ENCODE data around the gene PPARGC1A. TPM values are rescaled to one million over a fixed set of nuclear protein-coding genes. Genes with fewer than 3 reads are reported as not detected.

PPARGC1A gene
- total RNA-seq, 1 experiment from 2014 or later = 0.98 TPM

- no peak for DNase-seq (ENCODE audit: low read depth)
Measured at GRCh38 chr4:23775694-23776093, 114.2 kb downstream of the PPARGC1A start.

GRCh38 chr4:23774909-23775308 is 114.9 kb downstream of the PPARGC1A start:
- DNase-seq (ENCODE audit: low read depth) = no peak

GRCh38 chr4:23773884-23774636 is 115.8 kb downstream of the PPARGC1A start:
- no peak for DNase-seq (ENCODE audit: low read depth)

GRCh38 chr4:23770011-23770410 is 119.8 kb downstream of the PPARGC1A start:
- DNase-seq (ENCODE audit: low read depth) = no peak

- no peak for DNase-seq (ENCODE audit: low read depth)
Measured at GRCh38 chr4:23769406-23769805, 120.4 kb downstream of the PPARGC1A start.

GRCh38 chr4:23768541-23768940 is 121.3 kb downstream of the PPARGC1A start:
- no peak for DNase-seq (ENCODE audit: low read depth)

- peak; percentile 5 for DNase-seq (ENCODE audit: low read depth)
Measured at GRCh38 chr4:23766344-23766743, 123.5 kb downstream of the PPARGC1A start.

GRCh38 chr4:23763559-23763958 is 126.3 kb downstream of the PPARGC1A start:
- no peak for DNase-seq (ENCODE audit: low read depth)

- no peak for DNase-seq (ENCODE audit: low read depth)
Measured at GRCh38 chr4:23762551-23762950, 127.3 kb downstream of the PPARGC1A start.

GRCh38 chr4:23759066-23759465 is 130.8 kb downstream of the PPARGC1A start:
- no peak for DNase-seq (ENCODE audit: low read depth)

- no peak for DNase-seq (ENCODE audit: low read depth)
Measured at GRCh38 chr4:23754688-23755087, 135.2 kb downstream of the PPARGC1A start.

- no peak for DNase-seq (ENCODE audit: low read depth)
Measured at GRCh38 chr4:23750125-23750524, 139.7 kb downstream of the PPARGC1A start.

- DNase-seq (ENCODE audit: low read depth) = no peak
Measured at GRCh38 chr4:23747281-23747735, 142.5 kb downstream of the PPARGC1A start.

GRCh38 chr4:23746672-23747071 is 143.2 kb downstream of the PPARGC1A start:
- DNase-seq (ENCODE audit: low read depth) = no peak

GRCh38 chr4:23746027-23746426 is 143.8 kb downstream of the PPARGC1A start:
- DNase-seq (ENCODE audit: low read depth) = no peak

GRCh38 chr4:23745377-23745776 is 144.5 kb downstream of the PPARGC1A start:
- no peak for DNase-seq (ENCODE audit: low read depth)
